Measurements from ENCODE around the gene RAET1G. TPM values are rescaled to one million over a fixed set of nuclear protein-coding genes. Genes with fewer than 3 reads are reported as not detected.
"Not testable (repeated sequence)": the region's sequence is repeated elsewhere in the genome, so short reads cannot be mapped to it uniquely, and the experiment has no call there.

Gene RAET1G, protein sequence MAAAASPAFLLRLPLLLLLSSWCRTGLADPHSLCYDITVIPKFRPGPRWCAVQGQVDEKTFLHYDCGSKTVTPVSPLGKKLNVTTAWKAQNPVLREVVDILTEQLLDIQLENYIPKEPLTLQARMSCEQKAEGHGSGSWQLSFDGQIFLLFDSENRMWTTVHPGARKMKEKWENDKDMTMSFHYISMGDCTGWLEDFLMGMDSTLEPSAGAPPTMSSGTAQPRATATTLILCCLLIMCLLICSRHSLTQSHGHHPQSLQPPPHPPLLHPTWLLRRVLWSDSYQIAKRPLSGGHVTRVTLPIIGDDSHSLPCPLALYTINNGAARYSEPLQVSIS
- 0.22 TPM for total RNA-seq
- long read RNA-seq = 0 reads

GRCh38 chr6:149922642-149923326, at the start of gene RAET1G:
TSS of gene RAET1G (minus strand) at chr6:149923121. CDS start at chr6:149923010, 111 bp downstream.
- intact Hi-C loops (cut with DNase I) = loop anchor here (5.0 to 10.0 kb wide), 3 partner anchors 35 to 375 kb away; partner anchors contain the start of genes LRP11 and PPIL4
- ATAC-seq (peak; percentile 88), DNase-seq (ENCODE audit: missing footprints) (peak; percentile 94)

DNA sequence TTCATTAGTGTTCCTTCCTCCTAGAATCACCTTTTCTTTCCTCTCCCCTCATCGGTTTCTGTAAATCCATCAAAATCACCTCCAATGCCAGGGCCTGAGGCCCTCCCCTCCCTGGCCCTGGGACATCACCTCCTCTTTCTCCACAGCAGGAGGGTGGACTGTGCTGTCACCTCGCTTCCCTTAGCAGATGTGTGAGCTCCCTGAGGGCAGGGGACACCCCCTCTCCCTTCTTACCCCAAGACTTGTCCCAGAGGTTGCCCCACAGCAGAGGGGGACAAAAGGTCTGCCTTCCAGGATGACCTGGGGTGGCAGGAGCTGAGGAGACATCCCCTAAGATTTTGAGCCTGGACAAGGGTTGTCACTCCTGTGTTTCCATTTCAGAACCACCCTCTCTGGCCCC, 46.7 kb upstream of the RAET1G start:
- intact Hi-C loops (cut with DNase I) = no loop called here
- ATAC-seq (no peak), DNase-seq (ENCODE audit: missing footprints) (no peak)

DNA sequence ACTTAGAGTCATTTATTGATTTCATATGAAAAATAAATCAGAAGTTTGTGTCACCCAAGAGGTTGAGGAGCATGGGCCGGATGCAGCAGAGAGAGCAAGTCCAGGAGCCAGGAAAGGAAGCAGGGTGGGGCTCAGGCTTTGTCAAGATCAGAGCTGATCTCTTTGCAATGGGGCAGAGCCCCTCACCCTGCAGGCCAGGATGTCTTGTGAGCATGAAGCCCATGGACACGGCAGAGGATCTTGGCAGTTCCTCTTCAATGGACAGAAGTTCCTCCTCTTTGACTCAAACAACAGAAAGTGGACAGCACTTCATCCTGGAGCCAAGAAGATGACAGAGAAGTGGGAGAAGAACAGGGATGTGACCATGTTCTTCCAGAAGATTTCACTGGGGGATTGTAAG, 46.0 kb upstream of the RAET1G start:
- ATAC-seq; intact Hi-C loops (cut with DNase I); DNase-seq (ENCODE audit: missing footprints): not testable (repeated sequence)

GRCh38 chr6:149967999-149968398, 45.1 kb upstream of the RAET1G start:
- ATAC-seq; intact Hi-C loops (cut with DNase I); DNase-seq (ENCODE audit: missing footprints): not testable (repeated sequence)

DNA sequence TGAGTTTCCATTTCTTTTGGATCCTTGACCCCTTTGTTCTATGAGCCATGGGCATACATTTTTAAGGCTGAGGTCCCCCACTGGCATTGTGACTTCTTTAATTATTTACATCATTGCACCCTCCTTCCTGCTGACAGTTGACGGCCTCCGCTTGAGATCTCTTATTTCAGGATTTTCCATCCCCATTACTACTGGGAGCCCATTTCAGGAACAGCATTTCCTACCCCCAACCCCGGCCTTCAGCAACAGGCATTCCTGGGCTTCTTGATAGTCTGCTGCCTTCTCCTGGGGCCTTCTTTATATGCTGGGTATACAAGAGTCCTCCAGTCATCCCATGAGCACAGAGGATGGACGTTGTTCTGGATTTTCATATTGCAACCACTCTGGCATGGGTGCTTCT, 44.7 kb upstream of the RAET1G start:
- intact Hi-C loops (cut with DNase I) = no loop called here
- no peak for ATAC-seq
- DNase-seq (ENCODE audit: missing footprints) = no peak

DNA sequence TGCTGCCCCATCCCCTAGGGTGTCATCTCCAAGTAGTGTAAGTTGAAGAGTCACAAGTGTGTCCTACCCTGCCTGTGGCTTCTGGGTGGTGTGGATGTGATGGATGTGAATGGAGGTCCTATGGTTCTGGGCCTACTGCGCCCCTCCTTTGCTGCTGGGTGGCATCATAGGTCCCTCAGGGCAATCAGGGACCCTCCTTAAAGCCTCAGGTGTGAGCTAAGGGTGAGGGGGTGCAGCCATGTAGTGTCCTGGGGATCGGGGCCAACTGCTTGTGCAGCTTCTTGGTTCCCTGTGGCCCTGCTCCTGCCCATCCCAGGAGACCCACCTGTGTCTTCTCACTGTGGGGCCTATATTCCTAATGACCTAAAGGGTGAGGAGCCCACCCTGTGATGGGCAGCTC, 43.4 kb upstream of the RAET1G start:
- ATAC-seq; intact Hi-C loops (cut with DNase I); DNase-seq (ENCODE audit: missing footprints): not testable (repeated sequence)

DNA sequence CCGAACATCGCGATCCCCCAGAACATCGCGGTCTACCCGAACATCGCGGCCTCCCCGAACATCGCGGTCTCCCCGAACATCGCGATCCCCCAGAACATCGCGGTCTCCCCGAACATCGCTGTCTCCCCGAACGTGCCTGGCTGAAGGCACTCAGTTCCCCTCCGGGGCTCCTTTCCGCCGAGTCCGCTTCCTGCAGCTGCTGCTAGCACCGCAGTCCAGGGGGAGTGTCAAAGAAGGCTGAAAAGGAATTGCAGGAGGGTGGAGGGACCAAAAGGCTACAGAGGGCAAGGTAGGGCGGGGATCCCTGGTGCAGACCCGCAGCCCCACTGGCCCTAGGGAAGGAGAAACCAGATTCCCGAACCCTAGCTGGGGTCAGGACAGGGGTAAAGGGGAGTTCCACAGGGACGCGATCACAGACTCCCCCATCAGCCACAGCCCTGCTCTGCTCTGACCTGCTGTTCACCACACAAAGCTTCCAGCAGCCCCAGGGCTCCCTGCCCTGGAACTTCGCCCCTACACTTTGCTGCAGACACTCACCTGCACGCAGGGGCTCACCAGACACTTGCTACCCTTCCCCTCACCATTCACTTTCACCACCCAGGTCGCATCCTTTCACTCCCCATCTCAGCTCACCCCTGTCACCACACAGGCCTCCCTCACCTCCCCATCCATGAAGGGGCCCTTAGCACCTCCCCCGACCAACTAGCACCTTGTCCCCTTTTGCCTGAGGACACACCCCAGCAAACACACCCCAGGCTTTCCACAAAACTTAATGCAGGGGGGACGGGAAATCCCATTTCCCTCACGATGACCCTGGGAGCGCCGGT, 42.5 kb upstream of the RAET1G start:
- no peak for DNase-seq (ENCODE audit: missing footprints)
- ATAC-seq = no peak
- intact Hi-C loops (cut with DNase I) = no loop called here

DNA sequence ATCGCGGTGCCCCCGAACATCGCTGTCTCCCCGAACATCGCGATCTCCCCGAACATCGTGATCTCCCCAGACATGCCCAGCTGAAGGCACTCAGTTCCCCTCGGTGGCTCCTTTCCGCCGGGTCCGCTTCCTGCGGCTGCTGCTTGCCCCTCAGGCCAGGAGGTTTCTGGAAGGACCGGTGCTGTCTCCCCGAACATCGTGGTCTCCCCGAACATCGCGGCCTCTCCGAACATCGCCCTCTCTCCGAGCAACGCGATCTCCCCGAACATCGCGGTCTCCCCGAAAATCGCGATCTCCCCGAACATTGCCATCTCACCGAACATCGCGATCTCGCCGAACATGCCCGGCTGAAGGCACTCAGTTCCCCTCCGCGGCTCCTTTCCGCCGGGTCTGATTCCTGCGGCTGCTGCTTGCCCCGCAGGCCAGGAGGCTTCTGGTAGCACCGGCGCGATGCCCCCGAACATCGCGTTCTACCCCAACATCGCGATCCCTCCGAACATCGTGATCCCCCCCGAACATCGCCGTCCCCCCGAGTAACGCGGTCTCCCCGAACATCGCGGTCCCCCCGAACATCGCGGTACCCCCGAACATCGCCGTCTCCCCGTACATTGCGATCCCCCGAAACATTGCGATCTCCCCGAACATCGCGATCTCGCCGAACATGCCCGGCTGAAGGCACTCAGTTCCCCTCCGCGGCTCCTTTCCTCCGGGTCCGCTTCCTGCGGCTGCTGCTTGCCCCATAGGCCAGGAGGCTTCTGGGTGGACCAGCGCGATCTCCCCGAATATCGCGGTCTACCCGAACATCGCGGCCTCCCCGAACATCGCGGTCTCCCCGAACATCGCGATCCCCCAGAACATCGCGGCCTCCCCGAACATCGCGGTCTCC, 41.6 kb upstream of the RAET1G start:
- no peak for DNase-seq (ENCODE audit: missing footprints)
- intact Hi-C loops (cut with DNase I) = no loop called here
- ATAC-seq = no peak

- intact Hi-C loops (cut with DNase I) = no loop called here
- ATAC-seq (peak; percentile 95), DNase-seq (ENCODE audit: missing footprints) (peak; percentile 95)
These were observed 40.8 kb upstream of the RAET1G start, which contains the start of gene ULBP1 for GRCh38 chr6:149963462-149964307. TSS of gene ULBP1 (plus strand) at chr6:149963943. CDS start at chr6:149964050, 107 bp downstream.

DNA sequence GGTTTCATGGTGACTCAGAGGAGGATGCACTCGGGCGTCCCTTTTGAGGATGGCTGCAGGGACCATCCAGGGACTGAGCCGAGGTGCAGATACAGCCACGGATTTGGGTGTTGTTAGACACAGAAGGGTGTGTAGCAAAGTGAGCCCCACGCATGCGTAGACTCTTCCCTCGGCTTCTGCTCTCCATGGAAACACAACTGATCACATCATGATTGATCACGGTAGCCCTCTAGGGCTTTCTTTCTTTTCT, 40.2 kb upstream of the RAET1G start:
- no peak for DNase-seq (ENCODE audit: missing footprints)
- no peak for ATAC-seq
- intact Hi-C loops (cut with DNase I) = no loop called here

GRCh38 chr6:149962461-149963211, 39.7 kb upstream of the RAET1G start:
- no peak for DNase-seq (ENCODE audit: missing footprints)
- intact Hi-C loops (cut with DNase I) = no loop called here
- ATAC-seq = no peak

GRCh38 chr6:149961728-149962425, 39.0 kb upstream of the RAET1G start:
- ATAC-seq = no peak
- intact Hi-C loops (cut with DNase I) = no loop called here

GRCh38 chr6:149960488-149960887, 37.6 kb upstream of the RAET1G start:
- intact Hi-C loops (cut with DNase I) = no loop called here
- DNase-seq (ENCODE audit: missing footprints) = no peak
- no peak for ATAC-seq

More at GRCh38 chr6:149961728-149962425, 39.0 kb upstream of the RAET1G start:
- no peak for DNase-seq (ENCODE audit: missing footprints)

GRCh38 chr6:149959806-149960205, 36.9 kb upstream of the RAET1G start:
- ATAC-seq; intact Hi-C loops (cut with DNase I); DNase-seq (ENCODE audit: missing footprints): not testable (repeated sequence)

GRCh38 chr6:149958124-149958523, 35.2 kb upstream of the RAET1G start:
- ATAC-seq; DNase-seq (ENCODE audit: missing footprints); intact Hi-C loops (cut with DNase I): not testable (repeated sequence)

DNA sequence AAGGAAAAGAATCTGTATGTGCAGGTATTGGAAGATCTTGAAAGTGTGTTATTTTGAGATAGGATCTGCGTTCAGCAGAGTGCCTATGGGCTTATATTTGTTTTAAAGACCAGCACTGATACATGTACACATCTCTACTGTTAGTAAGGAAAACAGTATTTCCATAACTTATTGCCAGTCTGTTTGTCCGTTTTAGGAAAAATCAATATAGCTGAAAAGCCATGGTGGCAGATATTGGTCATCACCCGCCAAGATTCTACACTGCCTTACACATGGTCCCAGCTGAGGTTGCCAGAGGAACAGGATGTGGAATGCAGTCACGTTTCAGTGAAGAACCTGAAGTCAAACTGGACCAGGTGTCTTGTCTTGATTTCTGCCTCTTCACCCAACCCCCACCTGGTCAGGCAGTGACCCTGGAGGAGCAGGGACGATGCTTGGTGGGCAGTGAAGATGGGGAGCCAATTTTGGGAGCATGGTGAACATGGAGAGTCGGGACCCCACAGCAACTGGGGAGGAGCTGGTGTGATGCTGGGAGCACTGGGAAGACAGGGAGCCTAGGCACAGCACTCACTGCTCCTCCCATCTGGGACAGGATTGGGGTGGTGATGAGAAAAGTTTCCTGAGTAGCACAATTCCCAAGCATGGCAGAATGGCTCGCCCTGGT, 32.9 kb upstream of the RAET1G start:
- ATAC-seq; intact Hi-C loops (cut with DNase I); DNase-seq (ENCODE audit: missing footprints): not testable (repeated sequence)
